ENCODE results near the gene ATP5PO.
A peak's percentile ranks its signal among the peaks of the same experiment; 100 is the strongest.
"Not testable (repeated sequence)": the region's sequence is repeated elsewhere in the genome, so short reads cannot be mapped to it uniquely, and the experiment has no call there.

Gene ATP5PO

DNA sequence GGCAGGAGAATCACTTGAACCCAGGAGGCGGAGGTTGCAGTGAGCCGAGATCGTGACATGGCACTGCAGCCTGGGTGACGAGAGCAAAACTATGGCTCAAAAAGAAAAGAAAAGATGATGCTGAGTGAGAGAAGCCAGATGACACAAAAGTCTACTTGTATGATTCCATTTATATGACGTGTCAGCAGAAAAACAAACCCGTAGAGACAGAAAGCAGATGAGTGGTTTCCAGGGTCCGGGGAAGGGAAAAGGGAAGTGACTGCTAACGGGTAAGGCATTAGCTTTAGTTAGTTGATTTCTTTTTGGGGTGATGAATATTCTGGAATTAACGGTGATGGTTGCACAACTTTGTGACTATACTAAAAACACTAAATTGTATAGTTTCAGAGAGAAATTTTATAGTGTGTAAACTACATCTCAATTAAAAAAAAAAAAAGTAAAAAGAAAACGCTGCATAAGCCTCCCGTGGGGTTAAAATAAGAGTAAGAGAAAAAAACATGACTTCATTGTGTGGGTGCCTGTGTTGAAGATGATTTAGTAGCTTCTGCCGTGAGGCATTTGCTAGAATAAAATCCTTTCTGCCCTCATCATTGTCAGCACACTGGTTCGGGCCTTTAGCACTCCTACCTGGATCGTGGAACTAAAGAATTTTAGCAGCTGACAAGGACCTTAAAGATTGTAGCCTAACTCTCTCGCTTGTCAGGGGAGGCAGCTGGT lies 24.7 kb upstream of the ATP5PO start:
- peak; percentile 96 for DNase-seq

DNA sequence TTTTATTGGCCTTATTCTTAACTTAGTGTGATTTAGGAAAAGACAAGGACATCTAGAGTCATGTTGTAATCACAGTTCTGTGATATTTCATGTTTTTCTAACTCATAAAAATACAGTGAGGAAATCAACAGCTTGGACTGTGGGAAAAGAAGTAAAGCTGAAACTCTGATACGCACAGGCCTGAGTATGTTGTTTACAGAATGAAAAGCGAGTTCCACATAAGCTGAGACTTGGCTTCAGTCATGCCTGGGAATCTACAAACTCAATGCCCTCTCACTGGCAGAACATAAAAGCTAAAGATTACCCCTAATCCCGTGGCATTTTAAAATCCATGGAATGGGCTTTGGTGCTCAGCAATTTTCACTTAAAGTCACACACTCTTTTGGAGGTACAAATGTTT lies 23.6 kb upstream of the ATP5PO start:
- DNase-seq, result no peak

DNA sequence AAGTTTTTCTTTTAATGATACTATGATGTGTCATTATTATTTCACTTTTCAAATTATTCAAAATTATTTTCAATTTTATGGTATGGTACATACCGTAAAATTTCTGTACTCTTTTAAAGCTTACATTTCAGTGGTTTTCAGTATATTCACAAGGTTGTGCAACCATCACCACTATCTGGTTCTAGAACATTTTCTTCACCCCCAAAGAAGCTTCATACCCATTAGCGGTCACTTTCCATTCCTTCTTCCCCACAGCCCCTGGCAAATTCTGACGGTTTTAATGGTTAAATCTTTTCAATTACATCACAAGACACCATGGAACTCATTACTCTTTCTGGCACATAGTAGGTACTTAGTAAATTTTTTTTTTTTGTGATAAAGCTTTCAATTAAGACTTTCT lies 22.8 kb upstream of the ATP5PO start:
- DNase-seq, result no peak

DNA sequence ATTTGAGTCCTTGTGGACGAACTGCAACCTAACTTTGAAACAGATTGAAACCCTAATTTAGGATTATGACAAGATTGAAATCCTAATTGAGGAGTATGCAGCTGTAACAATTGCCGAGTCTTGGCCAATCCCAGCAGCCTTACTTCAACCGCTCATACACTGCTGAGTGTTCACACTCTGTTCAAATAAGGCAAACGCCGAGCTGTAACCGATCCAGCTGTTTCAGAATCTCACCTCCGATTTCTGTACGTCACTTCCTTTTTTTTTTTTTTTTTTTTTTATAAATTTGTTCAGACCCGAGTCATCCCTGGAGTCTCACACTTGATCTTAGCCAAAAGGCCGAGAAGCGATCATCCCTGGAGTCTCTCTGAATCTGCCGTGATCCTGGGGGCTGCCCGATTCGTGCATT lies 22.3 kb upstream of the ATP5PO start:
- DNase-seq, result no peak

DNA sequence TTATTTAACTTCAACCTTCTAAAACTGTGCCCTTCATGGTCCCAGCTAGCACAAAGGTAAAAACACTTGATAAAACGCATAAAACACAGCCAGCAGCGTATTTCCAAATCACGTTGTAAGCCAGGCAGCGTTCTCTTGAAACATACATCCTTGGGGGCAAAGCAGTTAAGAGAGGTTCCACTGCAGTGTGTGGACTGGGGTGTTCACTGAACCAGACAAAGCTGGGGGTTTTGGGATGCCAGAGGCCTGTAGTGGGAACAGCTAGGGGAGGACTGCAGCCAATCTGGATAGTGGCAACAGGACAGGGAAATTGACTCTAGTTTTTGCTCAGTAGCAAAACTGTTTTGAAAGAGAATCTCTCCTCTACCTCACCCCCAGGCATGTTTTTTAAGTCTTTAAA lies 21.5 kb upstream of the ATP5PO start:
- no peak for DNase-seq

DNA sequence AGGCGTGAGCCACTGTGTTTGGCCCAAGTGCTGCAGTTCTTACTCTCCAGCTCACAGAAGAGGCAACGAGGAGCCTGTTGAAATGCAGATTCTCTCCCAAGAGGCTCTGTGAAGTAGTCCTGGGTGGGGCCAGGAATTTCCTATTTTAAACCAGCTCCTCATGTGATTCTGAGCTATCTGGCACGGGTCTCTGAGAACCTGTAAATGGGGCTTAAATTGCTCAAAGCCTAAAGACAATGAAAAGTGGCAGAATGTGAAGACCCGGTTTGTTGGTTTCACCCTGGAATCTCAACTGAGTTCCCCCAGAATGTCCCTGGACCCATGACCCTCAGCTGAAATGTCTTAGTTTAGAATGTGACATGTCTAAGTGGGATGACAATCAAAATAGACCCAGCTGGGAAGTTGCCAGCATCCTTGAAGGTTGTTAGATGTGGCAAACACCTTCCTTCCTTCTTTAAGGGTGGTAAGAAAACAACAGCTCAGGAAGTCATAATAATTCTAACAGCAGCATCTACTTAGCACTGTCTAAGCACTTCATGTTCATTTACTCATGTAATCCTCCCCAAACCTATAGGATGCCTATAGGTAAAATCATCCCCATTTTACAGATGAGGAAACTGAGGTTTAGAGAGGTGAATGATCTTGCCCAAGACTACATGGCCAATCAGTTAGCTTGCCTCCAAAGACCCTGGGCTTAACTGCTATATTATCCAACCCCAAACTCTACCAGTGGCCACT lies 20.9 kb upstream of the ATP5PO start:
- no peak for DNase-seq

DNA sequence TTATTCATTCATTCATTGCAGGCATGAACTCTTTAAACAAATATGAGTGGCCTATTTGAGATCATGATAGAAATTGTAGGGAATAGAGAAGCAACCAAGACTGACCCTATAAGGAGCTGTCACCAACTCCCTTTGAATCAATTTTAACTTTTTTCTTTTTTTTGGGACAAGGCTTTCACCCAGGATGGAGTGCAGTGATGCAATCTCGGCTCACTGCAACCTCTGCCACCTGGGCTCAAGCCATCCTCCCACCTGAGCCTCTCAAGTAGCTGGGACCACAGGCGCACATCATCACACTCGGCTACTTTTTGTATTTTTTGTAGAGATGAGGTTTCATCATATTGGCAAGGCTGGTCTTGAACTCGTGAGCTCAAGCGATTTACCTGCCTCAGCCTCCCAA lies 17.1 kb upstream of the ATP5PO start:
- no peak for DNase-seq

DNA sequence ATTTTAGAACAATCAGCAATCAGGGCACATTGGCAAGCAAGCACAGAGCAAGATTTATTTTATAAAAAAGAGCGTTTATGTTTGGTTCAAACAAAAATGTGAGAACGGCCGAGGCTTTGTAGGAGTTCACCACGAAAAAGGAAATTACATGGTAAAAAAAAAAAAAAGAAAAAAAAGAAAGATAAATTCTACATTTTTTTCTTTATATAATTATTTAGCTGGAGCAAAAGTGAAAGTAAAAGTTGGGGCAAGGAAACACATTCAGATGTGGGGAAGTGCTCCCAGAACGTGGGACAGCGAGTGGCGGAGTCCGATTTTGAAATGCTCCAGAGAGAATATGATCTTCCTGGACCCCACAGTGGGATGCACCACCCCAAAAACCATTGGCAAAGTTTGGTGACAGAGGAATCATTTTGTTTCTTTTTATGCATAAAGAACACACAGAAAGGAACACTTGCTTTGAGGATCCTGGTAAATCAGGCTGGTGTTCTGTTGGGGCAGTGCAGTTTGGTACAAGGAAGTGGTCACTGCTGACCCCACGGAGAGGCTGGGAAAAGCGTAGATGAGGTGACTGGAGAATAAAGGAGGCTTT lies 16.3 kb upstream of the ATP5PO start:
- DNase-seq, result peak; percentile 6

DNA sequence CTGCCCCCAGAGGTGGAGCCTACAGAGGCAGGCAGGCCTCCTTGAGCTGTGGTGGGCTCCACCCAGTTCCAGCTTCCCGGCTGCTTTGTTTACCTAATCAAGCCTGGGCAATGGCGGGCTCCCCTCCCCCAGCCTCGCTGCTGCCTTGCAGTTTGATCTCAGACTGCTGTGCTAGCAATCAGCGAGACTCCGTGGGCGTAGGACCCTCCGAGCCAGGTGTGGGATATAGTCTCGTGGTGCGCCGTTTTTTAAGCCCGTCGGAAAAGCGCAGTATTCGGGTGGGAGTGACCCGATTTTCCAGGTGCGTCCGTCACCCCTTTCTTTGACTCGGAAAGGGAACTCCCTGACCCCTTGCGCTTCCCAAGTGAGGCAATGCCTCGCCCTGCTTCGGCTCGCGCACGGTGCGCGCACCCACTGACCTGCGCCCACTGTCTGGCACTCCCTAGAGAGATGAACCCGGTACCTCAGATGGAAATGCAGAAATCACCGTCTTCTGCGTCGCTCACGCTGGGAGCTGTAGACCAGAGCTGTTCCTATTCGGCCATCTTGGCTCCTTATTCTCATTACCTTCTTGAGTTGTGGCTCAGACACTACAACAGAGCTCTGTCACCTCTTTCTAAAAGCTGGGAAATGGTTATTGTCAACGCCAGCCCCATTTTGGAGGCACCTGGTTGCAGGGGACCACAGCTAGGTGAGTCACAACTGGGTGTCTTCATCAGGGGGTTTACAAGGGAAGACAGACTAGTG lies 15.6 kb upstream of the ATP5PO start:
- not testable (repeated sequence) for DNase-seq

DNA sequence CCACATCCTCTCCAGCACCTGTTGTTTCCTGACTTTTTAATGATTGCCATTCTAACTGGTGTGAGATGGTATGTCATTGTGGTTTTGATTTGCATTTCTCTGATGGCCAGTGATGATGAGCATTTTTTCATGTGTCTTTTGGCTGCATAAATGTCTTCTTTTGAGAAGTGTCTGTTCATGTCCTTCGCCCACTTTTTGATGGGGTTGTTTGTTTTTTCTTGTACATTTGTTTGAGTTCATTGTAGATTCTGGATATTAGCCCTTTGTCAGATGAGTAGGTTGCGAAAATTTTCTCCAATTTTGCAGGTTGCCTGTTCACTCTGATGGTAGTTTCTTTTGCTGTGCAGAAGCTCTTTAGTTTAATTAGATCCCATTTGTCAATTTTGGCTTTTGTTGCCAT lies 10.6 kb upstream of the ATP5PO start:
- not testable (repeated sequence) for DNase-seq

DNA sequence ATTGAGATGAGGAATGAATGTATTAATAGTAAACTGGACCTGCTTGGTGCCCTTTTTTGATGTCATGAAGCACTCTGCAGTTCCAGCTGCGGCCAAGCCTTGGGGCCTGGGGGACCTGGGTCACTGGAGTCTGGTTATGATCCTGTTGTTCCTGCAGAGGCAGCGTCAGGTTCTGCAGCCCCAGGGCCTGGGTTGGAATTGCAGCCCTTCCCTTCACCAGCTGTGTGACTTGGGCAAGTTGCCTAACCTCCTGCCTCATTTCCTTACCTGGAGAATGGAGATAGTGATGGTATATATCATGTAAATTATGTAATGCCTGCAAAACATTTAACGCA lies 9.1 kb upstream of the ATP5PO start:
- DNase-seq, result no peak

DNA sequence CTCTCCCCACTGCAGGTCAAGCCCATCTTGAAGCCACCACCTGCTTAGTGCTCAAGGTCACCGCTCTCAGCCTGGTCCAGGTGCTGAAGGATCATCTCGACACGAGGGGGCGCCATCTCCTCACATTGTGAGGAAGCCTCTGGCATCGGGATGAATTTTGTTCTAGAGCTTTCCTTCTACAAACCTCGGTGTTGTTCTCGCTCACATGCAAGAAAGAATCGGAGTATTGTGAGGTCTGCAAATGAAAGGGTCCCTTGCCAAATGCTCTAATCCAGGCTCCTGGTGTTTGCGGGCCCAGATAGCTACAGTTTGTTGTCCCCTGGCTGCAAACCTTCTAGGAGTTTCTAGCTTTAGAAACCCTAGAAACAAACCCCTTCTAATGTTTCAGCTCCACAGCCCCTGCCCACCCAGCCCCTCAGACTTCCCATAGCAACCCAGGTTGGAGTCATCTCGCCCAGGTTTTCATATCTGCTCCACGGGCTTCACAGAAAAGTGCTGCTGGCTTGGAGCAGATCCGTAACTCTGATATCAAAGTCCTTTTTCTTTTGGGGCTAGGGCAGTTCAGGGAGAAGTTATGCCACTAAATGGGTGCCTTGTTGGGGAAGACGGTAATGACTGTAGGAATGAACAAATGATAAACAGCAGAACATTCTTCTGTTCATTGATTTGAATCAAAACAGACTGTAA lies 8.6 kb upstream of the ATP5PO start:
- peak; percentile 74 for DNase-seq

DNA sequence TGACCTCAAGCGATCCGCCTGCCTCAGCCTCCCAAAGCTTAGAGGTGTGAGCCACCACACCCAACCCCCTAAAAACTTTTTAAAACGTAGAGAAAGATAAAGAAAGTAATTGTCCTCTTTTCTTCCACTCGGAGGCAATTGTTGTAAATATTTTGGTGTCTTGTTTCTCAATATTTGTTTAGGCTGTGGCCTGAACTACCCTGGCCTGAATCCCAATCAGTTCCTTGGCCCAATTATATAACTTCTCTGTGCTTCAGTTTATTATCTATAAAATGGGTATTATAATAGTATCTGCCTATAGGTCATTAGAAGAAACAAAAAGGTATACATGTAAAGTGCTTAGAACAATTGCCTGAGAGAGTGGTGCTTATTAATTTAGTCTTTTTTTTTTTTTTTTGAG lies 1.8 kb upstream of the ATP5PO start:
- DNase-seq, result no peak

DNA sequence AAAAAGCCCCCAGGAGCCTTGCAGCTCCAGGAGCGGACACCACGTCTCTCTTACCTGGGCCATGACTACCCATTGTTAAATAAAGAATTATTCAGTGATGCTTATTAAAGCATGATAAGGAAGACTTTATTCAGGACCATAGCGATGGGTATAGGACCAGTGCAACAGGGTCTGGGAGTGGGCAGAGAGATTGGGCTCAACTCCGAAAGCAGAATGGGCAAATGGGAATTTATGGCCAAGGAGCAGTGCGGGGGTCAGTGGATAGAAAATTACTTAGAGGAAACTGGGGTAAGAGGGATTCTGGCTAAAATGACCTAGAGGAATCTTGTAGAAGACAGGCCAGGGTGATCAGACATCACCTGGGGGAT lies 580 bp upstream of the ATP5PO start:
- DNase-seq, result no peak

DNA sequence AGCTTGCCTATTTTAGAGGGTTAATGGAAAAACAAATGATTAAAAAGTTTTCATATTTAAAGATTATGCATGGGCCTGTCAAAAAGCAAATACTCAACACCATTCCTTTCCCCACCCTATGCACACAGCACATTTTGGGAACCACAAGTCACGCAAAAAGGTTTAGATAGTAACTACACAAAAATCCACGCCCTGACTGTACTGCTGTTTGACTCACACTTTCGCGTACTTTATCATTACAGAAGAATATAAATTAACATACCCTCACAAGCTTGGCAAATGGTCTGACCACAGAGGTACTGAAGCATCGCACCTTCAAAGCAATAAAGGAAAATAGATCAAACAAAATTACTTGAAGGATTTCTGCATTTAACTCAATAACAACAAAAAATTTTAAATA lies 1.4 kb downstream of the ATP5PO start:
- DNase-seq, result no peak

DNA sequence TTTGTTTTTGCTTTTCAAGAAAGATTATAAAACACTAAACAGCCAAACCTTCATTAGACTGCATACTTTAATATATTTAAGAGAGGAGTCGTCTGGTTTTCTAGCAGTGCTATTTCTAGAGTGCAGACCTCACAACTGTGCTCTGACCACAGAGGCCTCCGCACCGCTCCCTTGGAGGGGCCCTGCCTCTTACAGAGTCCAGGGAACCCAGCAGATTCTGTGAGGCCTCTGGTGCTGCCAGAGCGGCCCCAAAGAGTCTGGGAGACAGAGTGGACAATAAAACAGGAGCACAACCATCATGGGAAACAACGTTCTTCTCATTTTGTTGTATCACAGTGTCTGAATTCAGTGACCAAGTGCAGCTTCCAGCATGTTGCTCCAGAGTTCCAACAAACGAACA lies 5.8 kb downstream of the ATP5PO start:
- no peak for DNase-seq

DNA sequence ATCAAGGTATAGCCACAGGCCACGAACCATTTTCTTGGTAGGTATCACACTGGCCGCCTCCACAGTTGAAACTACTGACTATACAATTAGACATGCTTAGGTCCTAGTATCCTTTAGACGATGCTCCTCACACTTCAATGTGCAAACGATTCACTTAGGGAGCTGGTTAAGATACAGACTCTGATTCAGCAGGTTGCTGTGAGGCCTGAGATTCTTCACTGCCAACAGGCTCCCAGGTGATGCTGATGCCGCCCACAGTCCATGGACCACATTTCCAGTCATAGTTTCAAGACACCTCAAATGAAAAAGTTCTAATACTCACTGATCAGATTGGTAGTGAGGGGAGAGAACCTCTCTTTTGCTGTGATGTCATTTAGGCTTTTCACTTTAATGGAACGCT lies 6.8 kb downstream of the ATP5PO start:
- no peak for DNase-seq

DNA sequence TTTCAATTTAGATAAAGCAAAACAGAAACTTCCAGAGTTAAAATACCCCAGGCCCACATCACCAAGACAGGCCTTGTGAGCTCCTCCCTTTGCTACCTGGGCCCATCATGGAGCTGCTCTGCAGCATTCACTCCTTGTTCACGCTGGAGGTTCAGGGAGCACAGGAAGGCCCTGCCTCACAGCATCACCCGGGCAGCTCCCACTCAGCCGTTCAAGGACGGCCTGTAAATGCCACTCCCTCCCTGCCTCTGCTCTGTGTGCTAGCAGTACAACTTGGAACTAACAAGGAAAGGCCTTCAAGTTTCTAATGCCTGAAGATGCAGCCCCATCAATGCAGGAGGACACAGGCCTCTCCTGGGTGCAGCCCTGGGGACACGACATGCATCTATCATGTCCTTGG lies 11.6 kb downstream of the ATP5PO start:
- no peak for DNase-seq

DNA sequence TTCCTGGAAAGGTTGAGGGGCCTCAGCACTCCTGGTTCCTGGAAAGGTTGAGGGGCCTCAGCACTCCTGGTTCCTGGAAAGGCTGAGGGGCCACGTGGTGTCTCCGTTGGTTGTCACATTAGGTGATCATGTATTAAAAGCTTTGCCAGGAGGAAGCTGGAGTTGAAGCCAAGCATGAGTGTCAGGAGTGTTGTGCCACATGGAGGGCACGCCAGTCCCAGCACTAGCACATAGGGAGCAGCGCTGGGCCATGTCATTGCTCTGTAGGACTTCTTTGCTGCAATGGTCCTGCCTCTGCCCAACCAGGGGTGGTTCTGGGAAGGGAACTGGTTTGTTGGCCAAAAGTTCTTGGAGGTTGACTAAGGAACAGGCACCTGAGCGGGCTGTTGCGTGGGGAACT lies 13.3 kb downstream of the ATP5PO start:
- no peak for DNase-seq

DNA sequence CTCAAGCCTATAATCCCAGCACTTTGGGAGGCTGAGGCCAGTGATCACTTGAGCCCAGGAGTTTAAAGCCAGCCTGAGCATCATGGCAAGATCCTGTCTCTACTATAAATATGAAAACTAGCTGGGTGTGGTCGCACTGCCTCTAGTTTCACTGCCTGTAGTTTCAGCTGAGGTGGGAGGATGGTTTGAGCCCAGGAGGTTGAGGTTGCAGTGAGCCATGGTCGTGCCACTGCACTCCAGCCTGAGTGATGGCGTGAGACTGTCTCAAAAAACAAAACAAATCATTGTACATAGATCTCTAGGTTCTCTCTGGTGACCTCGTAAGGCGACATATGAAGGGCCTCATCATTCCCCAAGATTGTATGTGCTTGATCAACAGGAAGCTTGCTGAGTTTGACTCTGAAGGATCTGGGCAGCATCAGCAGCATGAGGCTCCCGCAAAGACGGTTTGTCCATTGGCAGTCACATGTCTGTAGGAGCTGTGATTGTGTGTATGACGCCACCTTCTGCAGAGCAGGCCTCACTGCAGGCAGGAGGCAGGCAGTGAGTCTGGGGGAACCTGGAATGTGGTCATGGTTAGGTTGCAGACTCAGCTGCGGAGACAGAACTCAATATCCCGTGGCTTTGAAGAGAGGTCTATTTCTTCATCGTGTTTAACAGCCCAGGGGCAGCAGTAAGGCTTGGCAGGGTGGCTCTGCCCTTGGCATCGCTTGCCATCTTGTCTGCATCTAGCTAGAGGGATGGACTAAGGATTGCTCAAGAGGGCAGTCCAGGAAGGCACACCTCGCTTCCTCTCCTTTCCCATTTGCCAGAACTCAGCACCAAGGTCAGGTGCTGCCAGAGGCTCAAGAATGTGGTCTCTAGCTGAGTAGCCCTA lies 14.0 kb downstream of the ATP5PO start:
- DNase-seq, result peak; percentile 71

DNA sequence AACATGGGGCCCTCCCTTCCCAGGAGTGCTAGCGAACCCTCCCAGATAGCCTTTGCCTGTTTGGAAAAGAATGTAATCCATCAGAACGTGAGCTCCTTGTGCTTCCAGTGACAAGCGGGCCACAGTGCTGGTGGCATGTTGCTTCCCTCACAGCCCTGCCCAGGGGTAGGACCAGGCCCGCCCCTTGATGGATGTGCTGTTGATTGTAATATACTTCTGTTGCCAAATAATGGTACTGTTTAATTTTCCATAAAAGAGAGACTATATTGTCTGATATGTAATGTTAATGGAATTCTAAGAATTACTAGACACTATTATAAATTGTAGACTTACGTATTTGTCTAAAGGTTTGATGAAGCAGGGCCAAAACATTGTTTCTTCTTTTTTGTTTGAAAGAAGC lies 16.4 kb downstream of the ATP5PO start:
- peak; percentile 60 for DNase-seq

DNA sequence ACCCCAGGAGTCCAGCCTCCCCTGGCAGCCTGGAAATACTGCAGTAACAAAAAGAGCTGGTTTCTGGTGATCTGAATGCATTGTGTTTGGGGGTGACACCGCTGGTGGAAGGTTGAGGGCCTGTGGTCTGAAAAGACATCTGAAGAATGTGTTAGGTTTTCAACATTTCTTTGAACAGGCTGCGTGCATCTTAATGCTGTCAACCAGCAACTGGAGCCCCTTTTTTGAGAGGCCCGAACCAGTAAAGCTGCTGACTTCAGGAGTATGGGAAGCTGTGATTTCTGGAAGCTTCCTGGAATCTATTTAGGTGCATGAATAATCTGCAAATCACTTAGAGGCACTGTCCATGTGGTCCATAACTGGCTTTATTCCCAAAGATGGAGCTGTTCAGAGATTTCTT lies 17.0 kb downstream of the ATP5PO start:
- peak; percentile 79 for DNase-seq

All from fibroblast of skin of abdomen (primary cell).